HG03159 (cell line): ENCODE data around the gene FN3K.

Experiments used
- ATAC-seq: cut with Tn5 transposase; IDR thresholded peaks from one replicate; pipeline ENCODE4 v1.9.1; 2021; ENCODE audit warnings: mild to moderate bottlenecking, moderate library complexity; ENCODE audit not compliant: unreplicated experiment

FN3K gene

GRCh38 chr17:82703036-82703745, 32.2 kb upstream of the FN3K start:
- no peak for ATAC-seq

- no peak for ATAC-seq
These were observed 31.2 kb upstream of the FN3K start for GRCh38 chr17:82703935-82704865.

GRCh38 chr17:82704886-82705285, 30.5 kb upstream of the FN3K start:
- no peak for ATAC-seq

GRCh38 chr17:82705756-82706155, 29.7 kb upstream of the FN3K start:
- no peak for ATAC-seq

GRCh38 chr17:82709024-82709675, 26.3 kb upstream of the FN3K start:
- ATAC-seq: no peak

- no peak for ATAC-seq
These were observed 25.5 kb upstream of the FN3K start for GRCh38 chr17:82709676-82710498.

GRCh38 chr17:82710499-82711232, 24.7 kb upstream of the FN3K start:
- no peak for ATAC-seq

GRCh38 chr17:82713071-82713723, 22.2 kb upstream of the FN3K start:
- ATAC-seq: no peak

- peak; percentile 76 for ATAC-seq
These were observed 19.0 kb upstream of the FN3K start, which contains the start of gene FN3KRP for GRCh38 chr17:82716203-82717010. Gene FN3KRP (plus strand): TSS chr17:82716706. CDS start chr17:82716756, 50 bp downstream.

GRCh38 chr17:82718986-82719685, 16.3 kb upstream of the FN3K start:
- no peak for ATAC-seq

GRCh38 chr17:82720204-82720603, 15.2 kb upstream of the FN3K start:
- no peak for ATAC-seq

- ATAC-seq: no peak
These were observed 12.9 kb upstream of the FN3K start for GRCh38 chr17:82722341-82723013.

- ATAC-seq: no peak
These were observed 12.1 kb upstream of the FN3K start for GRCh38 chr17:82723169-82723807.

GRCh38 chr17:82726427-82726826, 9.0 kb upstream of the FN3K start:
- no peak for ATAC-seq

GRCh38 chr17:82729479-82730260, 5.7 kb upstream of the FN3K start:
- no peak for ATAC-seq

- no peak for ATAC-seq
These were observed 3.2 kb upstream of the FN3K start for GRCh38 chr17:82732118-82732743.
